C4-2B (cell line): ENCODE measurements around the gene ARHGAP26.

Source experiments
- H3K27ac ChIP-seq: fragments of 450-650 bp; 2 replicates; pipeline ENCODE4 v1.5.1; 2017
- ZFX ChIP-seq: fragments of 450-650 bp; IDR thresholded peaks from 2 replicates; pipeline ENCODE4 v1.6.1; 2017
- TF ChIP-seq, protein P1 (sequence below): fragments of 450-650 bp; conservative IDR thresholded peaks from 2 replicates; pipeline ENCODE4 v1.5.1; 2017; ENCODE audit warnings: mild to moderate bottlenecking

Gene ARHGAP26

GRCh38 chr5:142970440-142971030 is 200.4 kb downstream of the ARHGAP26 start:
- no peak overlapping the region for H3K27ac ChIP-seq
- TF ChIP-seq, protein P1, sequence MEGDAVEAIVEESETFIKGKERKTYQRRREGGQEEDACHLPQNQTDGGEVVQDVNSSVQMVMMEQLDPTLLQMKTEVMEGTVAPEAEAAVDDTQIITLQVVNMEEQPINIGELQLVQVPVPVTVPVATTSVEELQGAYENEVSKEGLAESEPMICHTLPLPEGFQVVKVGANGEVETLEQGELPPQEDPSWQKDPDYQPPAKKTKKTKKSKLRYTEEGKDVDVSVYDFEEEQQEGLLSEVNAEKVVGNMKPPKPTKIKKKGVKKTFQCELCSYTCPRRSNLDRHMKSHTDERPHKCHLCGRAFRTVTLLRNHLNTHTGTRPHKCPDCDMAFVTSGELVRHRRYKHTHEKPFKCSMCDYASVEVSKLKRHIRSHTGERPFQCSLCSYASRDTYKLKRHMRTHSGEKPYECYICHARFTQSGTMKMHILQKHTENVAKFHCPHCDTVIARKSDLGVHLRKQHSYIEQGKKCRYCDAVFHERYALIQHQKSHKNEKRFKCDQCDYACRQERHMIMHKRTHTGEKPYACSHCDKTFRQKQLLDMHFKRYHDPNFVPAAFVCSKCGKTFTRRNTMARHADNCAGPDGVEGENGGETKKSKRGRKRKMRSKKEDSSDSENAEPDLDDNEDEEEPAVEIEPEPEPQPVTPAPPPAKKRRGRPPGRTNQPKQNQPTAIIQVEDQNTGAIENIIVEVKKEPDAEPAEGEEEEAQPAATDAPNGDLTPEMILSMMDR, result no peak
- no peak for TF ChIP-seq ZFX

- no peak overlapping the region for H3K27ac ChIP-seq
- no peak for TF ChIP-seq ZFX
- TF ChIP-seq, protein P1, result no peak
These were observed 201.3 kb downstream of the ARHGAP26 start for GRCh38 chr5:142971303-142972013.

DNA sequence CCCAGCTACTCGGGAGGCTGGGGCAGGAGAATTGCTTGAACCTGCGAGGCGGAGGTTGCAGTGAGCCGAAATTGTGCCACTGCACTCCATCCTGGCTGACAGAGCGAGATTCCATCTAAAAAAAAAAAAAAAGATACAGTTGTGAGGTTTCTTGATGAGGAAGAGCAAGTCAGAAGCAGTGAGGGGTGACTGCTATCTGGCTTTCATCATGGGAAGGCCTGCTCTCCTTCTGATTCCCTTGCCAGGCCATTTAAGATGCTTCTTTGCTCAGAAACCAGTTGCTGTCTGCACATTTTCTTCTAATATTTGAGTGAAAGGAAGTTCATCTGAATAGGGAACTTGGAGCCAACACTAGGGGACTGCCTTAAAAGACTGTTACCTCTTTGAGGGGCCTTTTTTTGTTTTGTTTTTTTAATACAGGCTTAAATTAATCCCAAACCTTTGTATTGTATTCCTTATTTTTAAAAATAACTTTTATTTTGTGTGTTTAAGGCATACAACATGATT is 201.9 kb downstream of the ARHGAP26 start:
- no peak overlapping the region for H3K27ac ChIP-seq
- no peak for TF ChIP-seq ZFX
- TF ChIP-seq, protein P1, result no peak

- H3K27ac ChIP-seq, result no peak overlapping the region
- no peak for TF ChIP-seq ZFX
- TF ChIP-seq, protein P1, result no peak
These were observed 203.8 kb downstream of the ARHGAP26 start for GRCh38 chr5:142973932-142974331.

GRCh38 chr5:142974409-142974808 is 204.2 kb downstream of the ARHGAP26 start:
- no peak for TF ChIP-seq ZFX
- TF ChIP-seq, protein P1, result no peak
- no peak overlapping the region for H3K27ac ChIP-seq

DNA sequence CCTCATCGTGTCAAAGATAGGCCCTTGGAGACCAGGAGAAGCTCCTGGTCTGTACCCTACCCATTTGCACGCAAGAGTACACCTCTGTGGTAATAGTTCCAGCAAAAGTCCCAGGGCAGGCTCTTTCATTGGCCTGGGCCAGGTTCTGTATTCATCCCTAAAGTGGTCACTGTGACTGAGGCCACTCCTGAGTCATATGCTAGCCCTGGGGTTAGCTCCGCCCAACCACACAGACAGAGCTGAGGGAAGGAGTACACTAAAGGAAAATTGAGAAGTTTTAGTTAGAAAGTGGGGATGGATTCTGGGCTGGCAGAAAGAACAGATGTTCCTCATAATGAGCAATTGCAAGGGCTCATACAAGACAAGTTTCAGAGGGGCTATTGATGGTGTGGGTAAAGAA is 206.7 kb downstream of the ARHGAP26 start:
- no peak overlapping the region for H3K27ac ChIP-seq
- TF ChIP-seq, protein P1, result no peak
- TF ChIP-seq ZFX, result no peak

DNA sequence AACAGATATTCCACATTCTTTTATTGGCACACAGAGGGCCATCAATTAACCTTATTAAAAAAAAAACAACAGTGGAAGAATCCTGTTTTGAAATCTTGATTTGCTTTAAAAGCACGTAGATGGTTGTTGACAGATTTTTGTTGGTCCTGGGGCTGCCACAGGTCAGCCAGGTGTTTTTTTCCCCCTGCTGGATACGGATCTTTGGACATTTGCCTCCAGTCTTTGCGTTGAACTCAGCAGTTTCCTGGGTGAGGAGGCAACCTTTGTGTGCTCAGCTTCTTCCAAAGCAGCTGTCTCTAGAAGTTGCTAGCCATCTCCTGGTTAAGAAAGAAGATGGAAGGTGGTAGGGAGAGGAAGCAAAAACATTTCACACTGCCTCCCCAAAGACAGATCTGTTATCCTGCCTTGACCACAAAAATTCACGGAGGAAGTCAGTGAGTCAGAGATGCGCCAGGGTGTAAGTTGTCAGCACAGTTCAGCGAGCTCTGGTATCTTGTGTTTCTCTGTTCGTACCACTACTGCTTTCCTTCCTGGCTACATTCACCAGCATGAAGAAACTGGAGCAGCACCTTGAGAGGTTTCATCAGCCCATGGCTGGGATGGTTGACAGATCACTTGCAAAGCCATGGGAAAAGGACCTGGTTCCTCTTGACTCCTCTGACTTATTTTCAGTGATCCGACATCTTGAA is 207.3 kb downstream of the ARHGAP26 start:
- TF ChIP-seq ZFX, result no peak
- TF ChIP-seq, protein P1, result no peak
- no peak overlapping the region for H3K27ac ChIP-seq
